ENCODE measurements around the gene TTC34. TPM values are rescaled to one million over a fixed set of nuclear protein-coding genes. Genes with fewer than 3 reads are reported as not detected.

TTC34 gene
- total RNA-seq, 1 donor from 2014 or later = 3.1 TPM

- no peaks in the 10 kb centered on the region for H3K9me3 Mint-ChIP-seq
These were observed 34.2 kb upstream of the TTC34 start for GRCh38 chr1:2835650-2836159.

GRCh38 chr1:2834741-2835564, 33.5 kb upstream of the TTC34 start:
- no peaks in the 10 kb centered on the region for H3K9me3 Mint-ChIP-seq
- H3K36me3 Mint-ChIP-seq = no peaks in the 10 kb centered on the region
- TF ChIP-seq, protein P1, sequence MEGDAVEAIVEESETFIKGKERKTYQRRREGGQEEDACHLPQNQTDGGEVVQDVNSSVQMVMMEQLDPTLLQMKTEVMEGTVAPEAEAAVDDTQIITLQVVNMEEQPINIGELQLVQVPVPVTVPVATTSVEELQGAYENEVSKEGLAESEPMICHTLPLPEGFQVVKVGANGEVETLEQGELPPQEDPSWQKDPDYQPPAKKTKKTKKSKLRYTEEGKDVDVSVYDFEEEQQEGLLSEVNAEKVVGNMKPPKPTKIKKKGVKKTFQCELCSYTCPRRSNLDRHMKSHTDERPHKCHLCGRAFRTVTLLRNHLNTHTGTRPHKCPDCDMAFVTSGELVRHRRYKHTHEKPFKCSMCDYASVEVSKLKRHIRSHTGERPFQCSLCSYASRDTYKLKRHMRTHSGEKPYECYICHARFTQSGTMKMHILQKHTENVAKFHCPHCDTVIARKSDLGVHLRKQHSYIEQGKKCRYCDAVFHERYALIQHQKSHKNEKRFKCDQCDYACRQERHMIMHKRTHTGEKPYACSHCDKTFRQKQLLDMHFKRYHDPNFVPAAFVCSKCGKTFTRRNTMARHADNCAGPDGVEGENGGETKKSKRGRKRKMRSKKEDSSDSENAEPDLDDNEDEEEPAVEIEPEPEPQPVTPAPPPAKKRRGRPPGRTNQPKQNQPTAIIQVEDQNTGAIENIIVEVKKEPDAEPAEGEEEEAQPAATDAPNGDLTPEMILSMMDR (conservative IDR thresholded peaks at IDR 0.05) = no peak
- H3K27me3 Mint-ChIP-seq = no peaks in the 10 kb centered on the region
- H3K27ac Mint-ChIP-seq = no peak overlapping the region
- no peak overlapping the region for H3K4me3 Mint-ChIP-seq
- H3K4me1 Mint-ChIP-seq (ENCODE audit: unreplicated experiment) = no peaks in the 10 kb centered on the region
- no peak for DNase-seq (ENCODE audit: extremely low spot score, unreplicated experiment)

More at GRCh38 chr1:2835650-2836159, 34.2 kb upstream of the TTC34 start:
- no peak overlapping the region for H3K27ac Mint-ChIP-seq
- DNase-seq (ENCODE audit: extremely low spot score, unreplicated experiment) = no peak
- TF ChIP-seq, protein P1 (conservative IDR thresholded peaks at IDR 0.05) = no peak
- H3K27me3 Mint-ChIP-seq = no peaks in the 10 kb centered on the region
- no peaks in the 10 kb centered on the region for H3K36me3 Mint-ChIP-seq
- H3K4me1 Mint-ChIP-seq (ENCODE audit: unreplicated experiment) = no peaks in the 10 kb centered on the region
- H3K4me3 Mint-ChIP-seq = no peak overlapping the region

- no peak overlapping the region for H3K4me3 Mint-ChIP-seq
- H3K27ac Mint-ChIP-seq = no peak overlapping the region
- no peaks in the 10 kb centered on the region for H3K27me3 Mint-ChIP-seq
- TF ChIP-seq, protein P1 (conservative IDR thresholded peaks at IDR 0.05) = no peak
- H3K4me1 Mint-ChIP-seq (ENCODE audit: unreplicated experiment) = no peaks in the 10 kb centered on the region
- H3K36me3 Mint-ChIP-seq = no peaks in the 10 kb centered on the region
- H3K9me3 Mint-ChIP-seq = no peaks in the 10 kb centered on the region
- DNase-seq (ENCODE audit: extremely low spot score, unreplicated experiment) = no peak
These were observed 32.6 kb upstream of the TTC34 start for GRCh38 chr1:2834146-2834475.

GRCh38 chr1:2833454-2834145, 32.1 kb upstream of the TTC34 start:
- Mint-ChIP-seq H3K9me3 (no peaks in the 10 kb centered on the region), H3K27me3 (no peaks in the 10 kb centered on the region), H3K4me3 (no peak overlapping the region), H3K4me1 (ENCODE audit: unreplicated experiment) (no peaks in the 10 kb centered on the region), H3K27ac (no peak overlapping the region), H3K36me3 (no peaks in the 10 kb centered on the region)
- DNase-seq (ENCODE audit: extremely low spot score, unreplicated experiment) = no peak
- TF ChIP-seq, protein P1 (conservative IDR thresholded peaks at IDR 0.05) = no peak

- no peak for DNase-seq (ENCODE audit: extremely low spot score, unreplicated experiment)
- no peaks in the 10 kb centered on the region for H3K4me1 Mint-ChIP-seq (ENCODE audit: unreplicated experiment)
- H3K27ac Mint-ChIP-seq = no peak overlapping the region
- TF ChIP-seq, protein P1 (conservative IDR thresholded peaks at IDR 0.05) = no peak
- no peaks in the 10 kb centered on the region for H3K9me3 Mint-ChIP-seq
- no peaks in the 10 kb centered on the region for H3K36me3 Mint-ChIP-seq
- H3K27me3 Mint-ChIP-seq = no peaks in the 10 kb centered on the region
- H3K4me3 Mint-ChIP-seq = no peak overlapping the region
These were observed 31.3 kb upstream of the TTC34 start for GRCh38 chr1:2832506-2833453.

All from type B pancreatic cell (in vitro differentiated cells).